Measurements from ENCODE around the gene DNAJC4.
"Not testable (repeated sequence)": the region's sequence is repeated elsewhere in the genome, so short reads cannot be mapped to it uniquely, and the experiment has no call there.

DNAJC4 gene

DNA sequence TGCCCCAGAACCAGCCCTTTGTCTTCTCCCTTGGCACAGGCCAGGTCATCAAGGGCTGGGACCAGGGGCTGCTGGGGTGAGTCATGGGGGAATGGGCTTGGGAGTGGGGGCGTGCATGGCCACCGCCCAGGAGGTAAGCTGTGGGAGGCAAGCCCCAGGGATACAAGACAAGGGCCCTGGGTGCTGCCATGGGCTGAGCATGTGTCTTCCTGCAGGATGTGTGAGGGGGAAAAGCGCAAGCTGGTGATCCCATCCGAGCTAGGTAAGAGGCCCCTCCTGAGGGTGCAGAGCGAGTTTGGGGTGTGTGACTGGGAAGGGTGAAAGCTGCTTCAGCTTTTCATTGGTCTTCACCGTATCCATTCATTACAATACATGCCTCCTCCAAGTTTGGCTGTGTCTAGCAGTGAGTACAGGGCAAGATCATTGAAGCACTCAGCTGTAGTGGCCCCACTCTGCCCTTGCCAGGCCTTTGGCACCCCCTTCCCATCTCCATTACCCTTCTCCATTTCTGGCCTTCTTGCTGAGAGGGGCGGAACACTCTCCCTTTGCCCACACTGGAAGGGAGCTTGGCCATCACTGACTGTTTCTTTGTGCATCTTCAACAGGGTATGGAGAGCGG lies 13.0 kb downstream of the DNAJC4 start:
- in situ Hi-C loops (cut with HindIII; ENCODE audit: low sequenced_read_pairs) = no loop called here

DNA sequence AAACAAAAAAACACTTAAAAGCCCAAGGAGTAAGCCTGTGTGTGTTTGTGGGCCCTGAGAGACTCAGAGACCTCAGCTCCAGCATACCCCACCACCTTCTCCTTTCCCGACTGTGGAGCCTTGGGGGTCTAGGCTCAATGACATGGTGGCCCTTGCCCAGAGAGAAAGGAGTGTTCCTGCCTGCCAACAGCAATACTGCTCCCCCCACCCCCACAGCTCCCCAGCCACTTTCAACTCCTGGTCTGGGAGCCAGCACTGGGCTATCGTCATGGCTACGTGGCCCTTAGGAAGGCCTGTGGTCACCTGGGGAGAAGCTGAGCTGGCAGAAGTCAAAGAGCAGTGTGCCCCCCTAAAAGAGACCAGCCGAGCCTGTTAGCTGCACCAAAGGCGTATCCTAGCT lies 13.8 kb downstream of the DNAJC4 start:
- in situ Hi-C loops (cut with HindIII; ENCODE audit: low sequenced_read_pairs) = no loop called here

DNA sequence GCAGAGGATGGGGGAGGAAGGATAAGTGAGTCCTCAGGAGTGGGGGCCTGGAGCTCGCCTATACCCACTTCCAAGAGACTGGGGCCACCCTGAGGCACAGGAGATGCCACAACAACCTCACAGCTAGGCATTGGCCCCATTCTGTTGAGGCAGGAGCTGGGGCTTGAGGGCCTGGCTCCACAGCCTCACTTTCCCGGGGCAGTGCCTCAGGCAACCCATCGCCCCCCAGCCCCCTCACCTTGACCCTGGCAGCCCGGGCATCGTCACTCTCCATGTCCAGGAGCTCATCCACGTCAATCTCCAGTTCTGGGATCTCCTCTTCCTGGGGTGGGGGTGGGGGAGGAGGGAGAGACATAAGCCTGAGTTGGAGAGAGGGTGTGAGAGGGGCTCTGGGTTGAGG lies 14.6 kb downstream of the DNAJC4 start:
- in situ Hi-C loops (cut with HindIII; ENCODE audit: low sequenced_read_pairs) = no loop called here

DNA sequence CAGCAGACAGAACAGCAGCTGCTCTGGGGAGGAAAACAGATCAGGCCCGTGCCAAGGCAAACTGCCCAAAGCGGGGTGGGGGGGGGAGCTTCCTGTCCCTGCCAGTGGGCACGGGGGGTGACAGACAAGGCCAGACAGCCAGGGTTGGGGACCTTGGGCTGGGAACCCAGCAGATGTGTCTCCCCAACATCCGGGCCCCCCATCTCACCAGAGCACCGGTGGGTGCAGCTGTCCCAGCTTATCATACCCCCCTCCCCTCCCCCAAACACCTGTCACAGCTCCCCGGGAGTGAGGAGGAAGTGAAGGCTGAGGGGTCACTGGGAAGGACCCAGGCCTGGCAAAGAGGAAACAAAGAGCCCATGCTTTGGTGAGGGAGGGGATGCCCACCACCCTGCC lies 15.1 kb downstream of the DNAJC4 start:
- in situ Hi-C loops (cut with HindIII; ENCODE audit: low sequenced_read_pairs) = no loop called here

DNA sequence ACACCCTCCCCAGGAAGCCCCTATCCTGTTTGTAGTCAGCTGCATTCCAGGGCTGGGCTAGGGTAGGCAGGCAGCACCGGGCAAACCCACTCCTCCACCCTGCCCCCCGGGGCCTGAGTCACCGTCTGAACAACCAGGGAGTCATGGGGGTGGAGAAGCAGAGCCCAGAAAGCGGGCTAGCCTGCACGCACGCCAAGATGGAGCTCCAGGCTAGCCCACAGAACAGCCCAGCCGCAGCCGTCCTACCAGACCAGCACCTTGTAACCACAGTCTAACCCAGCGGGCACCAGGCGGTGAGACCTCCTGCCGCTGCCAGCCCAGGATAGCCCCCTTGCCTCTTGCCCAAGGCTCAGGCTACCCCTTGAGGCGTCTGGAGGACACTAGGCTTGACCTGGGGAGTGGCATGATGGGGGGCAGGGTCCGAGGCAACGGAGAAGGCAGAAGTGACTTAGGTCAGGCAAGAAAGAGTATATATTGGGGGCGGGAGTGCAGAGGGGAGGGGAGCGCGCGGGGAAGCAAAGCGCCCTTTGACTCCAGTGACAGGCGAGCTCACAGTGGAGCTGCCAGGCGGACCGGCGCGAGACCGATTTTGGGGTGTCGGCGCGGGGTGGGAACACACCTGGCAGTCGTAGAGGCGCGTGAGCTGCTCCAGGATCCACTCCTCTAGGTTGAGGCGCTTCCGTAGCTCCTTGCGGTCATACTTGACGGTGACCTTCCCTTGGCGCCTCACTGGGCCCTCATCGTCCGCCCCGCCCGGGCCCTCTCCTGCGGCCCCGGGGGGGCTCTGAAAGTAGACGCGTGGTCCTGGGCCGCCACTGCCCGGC lies 15.7 kb downstream of the DNAJC4 start:
- in situ Hi-C loops (cut with HindIII; ENCODE audit: low sequenced_read_pairs) = no loop called here

DNA sequence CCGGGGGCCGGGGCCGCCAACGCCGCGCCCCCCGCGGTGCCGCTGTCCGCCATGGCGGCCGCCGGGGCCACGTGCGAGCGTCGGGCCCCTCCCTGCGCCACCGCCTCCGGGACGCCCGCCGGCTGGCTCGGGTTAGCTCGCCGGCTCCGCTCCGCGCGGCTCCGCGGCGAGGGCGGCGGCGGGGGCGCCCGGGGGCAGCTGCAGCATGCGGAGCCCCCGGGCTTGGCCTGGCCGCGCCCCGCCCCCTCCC lies 16.2 kb downstream of the DNAJC4 start:
- in situ Hi-C loops (cut with HindIII; ENCODE audit: low sequenced_read_pairs) = not testable (repeated sequence)

DNA sequence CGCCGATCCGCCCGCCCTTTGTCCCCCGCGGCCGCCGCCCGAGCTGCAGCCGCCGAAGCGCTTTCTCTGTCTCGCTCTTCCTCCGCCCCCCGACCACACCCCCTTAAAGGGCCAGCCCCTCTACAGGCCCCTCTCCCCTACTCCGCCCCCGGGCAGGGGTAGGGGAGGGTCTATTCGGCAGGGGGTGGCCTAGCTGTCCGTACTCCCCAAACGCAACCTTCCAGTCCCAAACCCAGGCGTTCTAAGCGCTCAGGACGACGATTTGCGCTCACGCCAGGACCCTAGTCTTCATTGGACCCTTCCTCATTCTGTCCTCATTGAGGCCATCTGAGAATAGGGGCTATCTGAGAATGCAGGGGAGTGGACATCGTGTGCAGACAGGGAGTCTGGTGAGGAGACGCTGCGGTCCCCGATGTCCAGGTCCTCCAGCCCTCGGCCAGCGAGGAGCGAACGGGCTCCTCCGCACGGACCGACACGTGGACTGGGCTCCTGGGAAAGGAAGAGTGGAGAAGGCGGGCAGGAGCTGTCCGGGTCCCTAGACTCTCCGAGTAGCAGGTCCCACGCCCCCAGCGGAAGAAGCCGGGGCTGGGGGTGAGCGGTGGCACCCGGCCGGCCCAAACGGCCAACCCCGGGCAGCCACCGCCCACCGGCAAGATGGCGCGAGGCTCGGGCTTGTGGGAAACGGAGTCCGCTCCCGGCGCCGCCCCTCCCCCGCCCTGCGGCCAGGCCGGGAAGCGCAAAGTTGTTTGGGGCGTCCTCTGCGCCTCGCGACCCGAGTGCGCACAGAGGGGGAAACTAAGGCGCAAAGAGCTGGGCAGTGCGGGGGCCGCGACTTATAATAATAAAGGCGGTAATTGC lies 16.8 kb downstream of the DNAJC4 start, which contains the start of gene PPP1R14B:
TSS of gene PPP1R14B (minus strand) at position 73 of the 858 bp plus-strand sequence. CDS start 270 bp downstream, outside the sequence.
- in situ Hi-C loops (cut with HindIII; ENCODE audit: low sequenced_read_pairs) = no loop called here

DNA sequence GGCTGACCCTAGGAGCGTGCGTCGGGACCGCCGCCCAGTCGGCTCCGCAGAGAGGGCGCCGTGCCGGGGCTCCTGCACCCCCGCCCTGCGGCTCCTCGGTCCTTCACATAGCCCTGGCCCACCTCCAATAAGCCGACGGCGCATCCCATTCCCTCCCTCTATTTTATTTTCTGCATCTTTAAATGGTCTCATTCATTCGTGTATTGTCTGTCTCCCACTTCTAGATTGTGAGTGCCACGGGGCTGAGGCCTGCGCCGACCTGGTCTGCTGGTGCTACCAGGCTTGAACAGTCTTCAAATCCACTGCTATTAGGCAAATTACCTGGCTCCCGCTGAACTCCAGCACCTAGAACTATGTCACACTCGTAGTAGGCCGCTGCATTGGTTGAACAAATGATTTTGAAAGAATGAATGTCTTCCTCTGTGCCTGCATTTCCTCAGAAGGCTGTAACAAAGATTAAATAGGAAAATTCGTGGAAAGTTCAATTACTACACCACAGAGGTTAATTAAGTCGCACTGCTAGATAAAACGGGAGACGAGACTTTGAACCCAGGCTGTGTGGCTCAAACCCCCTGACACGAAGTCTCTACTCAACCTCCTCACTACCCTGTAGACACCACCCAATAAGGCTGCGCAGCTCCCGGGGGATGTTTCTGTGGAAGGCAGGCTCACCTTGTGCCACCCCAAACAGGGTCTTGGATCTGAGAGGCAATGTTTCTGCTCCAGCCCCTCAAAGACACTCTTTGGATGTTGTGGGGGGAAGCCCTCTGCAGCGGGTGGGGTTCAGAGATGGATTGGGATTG lies 17.6 kb downstream of the DNAJC4 start:
- in situ Hi-C loops (cut with HindIII; ENCODE audit: low sequenced_read_pairs) = no loop called here

DNA sequence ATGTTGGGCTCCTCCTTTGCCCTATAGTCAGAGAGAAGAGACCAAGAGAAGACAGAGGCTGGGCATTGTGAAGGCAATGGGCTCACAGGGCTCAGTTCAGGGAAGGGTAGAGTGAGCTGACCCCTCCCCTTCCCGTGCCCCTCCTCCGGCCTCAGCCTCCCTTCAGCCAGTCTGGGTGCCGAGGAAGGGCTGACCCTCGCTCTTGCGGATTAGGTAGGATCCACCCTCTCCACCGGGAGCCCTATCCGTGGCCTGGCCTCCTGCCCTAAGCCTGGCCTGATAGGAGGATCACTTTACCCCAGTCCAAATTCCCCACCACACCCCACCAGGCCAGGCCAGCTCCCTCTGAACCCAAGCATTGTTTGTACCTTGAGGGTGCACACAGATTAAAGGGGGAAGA lies 18.2 kb downstream of the DNAJC4 start:
- in situ Hi-C loops (cut with HindIII; ENCODE audit: low sequenced_read_pairs) = no loop called here

DNA sequence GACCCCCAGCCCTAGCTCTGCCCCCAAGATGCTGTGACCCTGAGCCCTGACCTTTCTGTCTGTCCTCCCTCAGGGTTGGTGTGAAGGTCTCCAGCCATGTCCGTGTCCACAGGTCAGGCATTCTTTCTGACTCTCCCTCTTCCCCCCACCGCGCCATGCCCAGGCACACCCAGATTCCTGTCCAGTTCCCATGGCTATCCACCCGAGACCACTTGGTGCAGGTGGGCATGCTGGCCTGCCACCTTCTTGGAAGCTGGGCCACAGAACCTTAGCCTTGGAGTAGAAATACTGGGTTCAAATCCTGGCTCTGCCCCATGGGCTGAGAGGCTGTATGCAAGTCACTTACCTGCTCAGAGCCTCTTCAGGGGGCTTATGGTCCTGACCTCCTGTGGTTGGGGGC lies 18.7 kb downstream of the DNAJC4 start:
- in situ Hi-C loops (cut with HindIII; ENCODE audit: low sequenced_read_pairs) = no loop called here

DNA sequence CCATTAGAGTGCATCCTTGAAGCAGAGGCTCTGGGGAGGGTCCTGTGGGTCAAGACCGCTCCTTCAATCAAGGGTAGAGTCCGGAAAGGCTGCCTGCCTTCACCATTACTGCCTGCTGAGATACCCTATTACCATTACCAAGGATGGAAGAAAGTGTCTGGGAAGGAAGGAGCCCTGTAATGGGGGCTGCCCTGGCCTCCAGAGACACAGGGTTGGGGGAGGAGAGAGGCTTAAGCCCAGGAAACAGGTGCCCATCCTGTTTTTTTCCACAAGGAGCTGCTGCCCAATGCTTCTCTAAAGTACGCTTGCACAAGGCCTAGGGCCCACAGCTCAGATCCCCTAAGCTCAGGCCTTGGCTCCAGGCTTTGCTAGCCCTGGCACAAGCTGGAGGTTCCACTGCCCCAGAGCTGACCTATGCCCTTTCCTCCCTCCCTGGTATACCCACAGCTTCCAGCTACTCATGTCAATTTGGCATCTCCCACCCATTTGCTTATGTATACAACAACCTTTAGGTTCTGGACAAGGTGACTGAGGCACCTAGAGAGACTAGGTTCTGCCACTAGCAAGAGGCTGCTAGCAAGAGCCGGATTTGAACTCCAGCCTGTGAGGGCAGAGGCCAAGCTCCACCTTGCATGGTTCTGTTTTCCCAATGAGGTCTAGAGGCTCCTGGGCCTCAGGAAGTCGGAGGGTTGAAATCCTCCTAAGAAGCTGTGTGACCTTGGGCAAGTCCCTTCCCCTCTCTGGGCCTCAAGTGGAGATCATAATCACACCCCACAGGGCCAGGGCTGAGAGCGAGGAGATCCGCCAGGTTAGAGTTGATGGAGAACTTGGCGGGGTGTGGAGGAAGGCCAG lies 19.4 kb downstream of the DNAJC4 start:
- in situ Hi-C loops (cut with HindIII; ENCODE audit: low sequenced_read_pairs) = loop anchor here (5.0 kb wide), 1 partner anchor 58 kb away; the partner anchor contains the start of gene ESRRA

DNA sequence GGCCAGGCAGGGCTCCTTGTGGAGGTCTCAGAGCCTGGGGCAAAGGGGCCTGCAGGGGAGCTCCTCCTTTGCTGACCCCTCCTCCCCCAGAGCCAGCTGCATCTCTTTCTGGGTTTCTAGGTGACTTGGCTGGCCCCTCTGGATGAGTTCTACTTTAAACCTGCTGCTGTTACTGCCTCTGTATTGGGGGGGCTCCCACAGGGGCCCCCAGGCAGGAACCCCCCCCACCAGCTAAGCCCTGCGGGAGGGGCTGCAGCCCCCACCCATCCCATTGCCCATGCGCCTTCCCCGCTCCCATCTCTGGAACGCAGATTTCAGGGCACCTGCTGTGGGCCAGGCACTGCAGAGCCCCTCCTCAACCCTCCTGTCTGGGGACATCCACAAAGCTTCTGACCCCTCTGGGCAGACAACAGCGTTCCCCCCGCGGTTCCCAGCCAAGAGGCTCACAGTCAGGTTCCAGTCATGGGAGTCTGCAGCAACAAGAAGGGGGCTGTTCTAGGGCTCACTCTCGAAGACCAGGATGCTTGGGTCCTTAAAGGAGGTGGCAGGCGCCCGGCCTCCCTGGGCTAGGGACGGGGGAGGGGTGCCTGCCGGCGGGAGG lies 20.2 kb downstream of the DNAJC4 start:
- in situ Hi-C loops (cut with HindIII; ENCODE audit: low sequenced_read_pairs) = loop anchor here (5.0 kb wide), 1 partner anchor 57 kb away; the partner anchor contains the start of gene ESRRA

DNA sequence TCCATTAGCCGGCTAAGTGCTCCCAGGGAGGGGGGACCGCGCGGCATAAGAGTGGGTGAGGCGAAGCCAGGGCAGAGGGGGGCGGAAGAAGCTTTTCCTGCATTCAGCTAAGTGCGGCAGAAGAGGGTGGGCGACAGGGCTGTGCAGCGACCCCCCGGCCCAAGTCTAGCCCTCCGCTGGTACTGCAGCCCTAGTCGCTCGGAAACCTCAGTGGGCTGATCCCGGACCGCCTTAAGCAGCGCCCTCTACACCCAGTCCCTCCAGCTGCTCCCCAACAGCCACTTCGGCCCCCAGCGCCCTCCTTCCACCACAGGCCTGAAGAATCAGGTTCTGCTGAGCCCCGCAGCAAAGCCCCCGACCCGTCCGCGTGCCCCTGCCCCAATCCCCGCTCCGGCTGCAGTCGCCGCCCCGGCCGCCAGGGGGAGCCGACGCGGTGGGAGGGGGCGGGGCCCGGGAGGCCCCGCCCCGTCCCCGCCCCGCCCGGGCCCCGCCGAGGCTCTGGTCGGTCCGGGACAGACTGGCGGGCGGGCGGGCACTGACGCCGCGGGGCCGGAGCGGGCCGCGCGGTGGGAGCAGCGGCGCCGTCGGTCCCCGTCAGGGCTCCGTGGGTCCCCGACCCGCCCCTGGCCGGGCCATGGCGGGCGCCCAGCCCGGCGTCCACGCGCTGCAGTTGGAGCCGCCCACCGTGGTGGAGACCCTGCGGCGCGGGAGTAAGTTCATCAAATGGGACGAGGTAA lies 20.8 kb downstream of the DNAJC4 start, which contains the start of gene PLCB3:
TSS of gene PLCB3 (plus strand) at position 515 of the 737 bp plus-strand sequence. CDS start at position 635, 120 bp downstream.
- in situ Hi-C loops (cut with HindIII; ENCODE audit: low sequenced_read_pairs) = loop anchor here (5.0 kb wide), 1 partner anchor 56 kb away; the partner anchor contains the start of gene ESRRA

DNA sequence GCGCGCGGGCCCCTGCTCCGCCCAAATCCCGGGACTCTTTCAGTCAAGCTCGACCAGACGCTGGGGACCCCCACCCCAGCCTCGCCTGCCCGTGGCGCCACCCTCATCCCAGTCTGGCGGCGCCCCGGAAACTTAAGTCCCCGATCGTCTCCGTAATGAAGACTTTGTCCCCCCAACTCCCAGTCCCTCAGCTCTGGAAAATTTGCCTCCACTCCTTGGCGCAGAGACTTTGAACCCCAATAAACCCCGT lies 21.3 kb downstream of the DNAJC4 start:
- in situ Hi-C loops (cut with HindIII; ENCODE audit: low sequenced_read_pairs) = loop anchor here (5.0 kb wide), 1 partner anchor 56 kb away; the partner anchor contains the start of gene ESRRA

DNA sequence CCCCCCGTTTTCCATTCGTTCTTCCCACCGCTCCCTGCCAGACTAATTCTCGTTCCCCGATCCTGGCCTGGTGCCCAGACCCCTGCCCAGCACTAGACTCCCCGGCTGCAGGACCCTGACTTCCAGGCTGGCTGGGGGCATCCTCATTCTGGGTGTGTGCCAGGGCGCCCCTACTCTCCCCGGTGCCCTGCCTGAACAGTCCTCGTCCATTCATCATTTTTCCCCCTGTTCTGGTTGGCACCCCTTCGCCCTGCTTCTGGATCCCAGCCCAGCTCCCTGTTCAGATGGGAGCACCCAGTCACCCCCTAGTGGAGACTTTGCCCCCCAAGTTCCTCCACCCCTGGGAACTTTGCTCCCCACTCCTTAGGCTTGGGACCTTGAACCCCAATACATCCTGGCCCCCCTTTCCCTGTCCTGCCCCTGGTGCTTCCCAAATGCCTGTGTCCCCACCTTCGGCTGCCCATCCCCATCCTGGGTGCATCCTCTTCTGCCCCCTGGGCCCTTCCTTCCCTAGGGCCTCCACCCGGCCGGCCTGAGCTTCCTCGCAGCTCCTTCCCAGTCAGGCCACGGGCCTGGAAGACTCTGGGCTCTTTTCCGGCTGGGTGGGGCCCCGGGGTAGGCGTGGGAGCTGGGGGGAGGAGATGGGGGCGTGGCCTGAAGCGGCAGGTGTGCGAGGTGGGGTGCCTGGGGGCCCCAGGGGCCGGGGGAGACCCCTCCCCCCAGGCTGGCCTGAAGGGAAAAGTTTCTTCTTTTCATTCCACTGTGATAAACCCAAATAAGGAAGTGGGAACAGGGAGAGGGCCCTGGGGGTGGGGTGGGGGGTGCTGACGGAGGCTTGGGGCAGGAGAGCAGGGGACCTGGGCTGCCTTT lies 21.9 kb downstream of the DNAJC4 start:
- in situ Hi-C loops (cut with HindIII; ENCODE audit: low sequenced_read_pairs) = loop anchor here (5.0 kb wide), 1 partner anchor 55 kb away; the partner anchor contains the start of gene ESRRA

DNA sequence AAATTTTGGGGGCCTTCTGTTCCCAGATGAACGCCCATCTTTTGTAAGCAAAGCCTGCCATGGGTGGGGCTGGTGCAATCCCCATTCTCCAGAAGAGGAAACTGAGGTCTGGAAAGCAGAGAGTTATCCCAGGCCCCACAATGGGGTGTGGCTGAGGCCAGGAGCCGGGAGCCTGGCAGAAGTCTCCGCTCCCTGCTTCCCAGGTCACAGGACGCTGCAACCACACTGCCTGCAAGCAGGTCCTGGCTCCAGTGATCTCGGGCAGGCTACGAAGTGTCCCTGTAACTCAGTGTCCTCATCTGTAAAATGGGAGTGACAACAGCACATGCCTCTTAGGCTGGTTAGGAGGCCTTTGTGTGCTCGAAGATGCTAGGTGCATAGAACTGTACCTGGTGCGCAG lies 22.7 kb downstream of the DNAJC4 start:
- in situ Hi-C loops (cut with HindIII; ENCODE audit: low sequenced_read_pairs) = loop anchor here (5.0 kb wide), 1 partner anchor 54 kb away; the partner anchor contains the start of gene ESRRA

DNA sequence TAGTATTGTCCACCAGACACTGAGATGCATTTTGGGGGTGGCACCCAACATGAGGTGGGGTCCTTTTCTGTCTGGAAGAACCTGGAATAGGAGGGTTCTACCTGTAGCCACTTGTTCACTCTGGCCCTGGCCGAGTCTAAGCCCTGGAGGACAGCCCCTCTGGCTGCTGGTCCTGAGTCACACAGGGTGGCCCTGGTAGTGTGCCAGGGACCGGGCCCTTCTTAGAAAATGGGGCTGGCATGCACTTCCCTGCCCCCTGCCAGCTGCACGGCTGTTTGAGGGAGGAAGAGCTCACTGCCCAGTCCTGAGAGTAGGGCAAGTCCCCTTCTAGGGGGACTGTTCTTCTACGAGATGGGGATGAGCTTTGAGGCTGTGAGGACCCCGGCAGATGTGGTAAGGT lies 23.1 kb downstream of the DNAJC4 start:
- in situ Hi-C loops (cut with HindIII; ENCODE audit: low sequenced_read_pairs) = loop anchor here (5.0 kb wide), 1 partner anchor 54 kb away; the partner anchor contains the start of gene ESRRA

Data from endothelial cell of hepatic sinusoid (primary cell).